Lung (tissue), 12 donors: ENCODE measurements around the gene CCDC57. TPM values are rescaled to one million over a fixed set of nuclear protein-coding genes. Genes with fewer than 3 reads are reported as not detected.

Source experiments
- ATAC-seq: fragments of 200-7000 bp; cut with Tn5 transposase; one replicate; pipeline ENCODE4 v1.9.1; 2020; ENCODE audit warnings: moderate number of reproducible peaks; ENCODE audit not compliant: insufficient read depth, low FRiP score
- DNase-seq, 3 donors: peaks; one replicate each; pipeline ENCODE4 v3.0.0-alpha.2; 2013 to 2017
- H3K27ac ChIP-seq, 2 donors: one replicate each; pipeline ENCODE4 v1.5.1; 2013; ENCODE audit warnings: mild to moderate bottlenecking in 2 of 2, moderate library complexity in 2 of 2, control low read depth in 1 of 2, inconsistent platforms in 1 of 2, low read depth in 1 of 2, low read length in 1 of 2
- H3K27me3 ChIP-seq, 3 donors: one replicate each; pipeline ENCODE4 v1.5.1; 2013; ENCODE audit warnings: low read length in 2 of 3; ENCODE audit not compliant: control insufficient read depth in 3 of 3, insufficient read depth in 3 of 3
- H3K36me3 ChIP-seq, 4 donors: one replicate each; pipeline ENCODE4 v1.5.1; 2013; ENCODE audit warnings: low read length in 4 of 4, mild to moderate bottlenecking in 1 of 4, moderate library complexity in 1 of 4; ENCODE audit not compliant: control insufficient read depth in 4 of 4, insufficient read depth in 4 of 4
- H3K4me1 ChIP-seq, 5 donors: one replicate each; pipeline ENCODE4 v1.5.1; 2013; ENCODE audit warnings: low read length in 5 of 5, mild to moderate bottlenecking in 2 of 5, moderate library complexity in 1 of 5; ENCODE audit not compliant: control insufficient read depth in 5 of 5, insufficient read depth in 5 of 5
- H3K4me3 ChIP-seq: one replicate; pipeline ENCODE4 v1.5.1; 2013; ENCODE audit warnings: mild to moderate bottlenecking, control low read depth, moderate library complexity
- H3K9ac ChIP-seq, 2 donors: one replicate each; pipeline ENCODE4 v1.5.1; 2013; ENCODE audit warnings: low read length in 2 of 2, control low read depth in 1 of 2; ENCODE audit not compliant: insufficient read depth in 1 of 2
- H3K9me3 ChIP-seq, 4 donors: one replicate each; pipeline ENCODE4 v1.5.1; 2013; ENCODE audit warnings: low read length in 3 of 4, mild to moderate bottlenecking in 1 of 4, moderate library complexity in 1 of 4; ENCODE audit not compliant: control insufficient read depth in 4 of 4, insufficient read depth in 3 of 4
- CTCF ChIP-seq: IDR thresholded peaks from 2 replicates; pipeline ENCODE4 v1.5.1; 2012; ENCODE audit warnings: mild to moderate bottlenecking; ENCODE audit errors: control extremely low read depth, extremely low read depth
- WGBS, 2 donors: extraction: QIAGEN DNeasy Blood & Tissue Kit; methylation state at CpG; one replicate each; pipeline ENCODE4 v1.1.7; 2013; 5-methylcytosine and 5-hydroxymethylcytosine counted together
- polyA plus RNA-seq, 2 donors: library from polyadenylated mRNA; stranded (reverse); fragments of 200-250 nt; gene quantifications; one replicate each; pipeline ENCODE4 v1.2.1, GENCODE V29; 2013
- total RNA-seq, 2 donors: library from RNA; depleted of rRNA in 1 of 2; stranded (reverse); fragments of >200 nt in 1 of 2; gene quantifications; one replicate each; pipeline ENCODE4 v1.2.1, GENCODE V29; 2014 to 2021
- donor health status: control.
- donor health status: control.
- donor health status: Bipolar disorder and iron deficiency.
- donor health status: healthy.
- donor health status: DM: yes; HTN: yes; CAD: no.

The CCDC57 gene
- total and polyA plus RNA-seq, 4 donors: 33.2 to 128 (median 74.9) TPM

GRCh38 chr17:82161216-82161615 lies 51.4 kb downstream of the CCDC57 start:
- DNase-seq: no peak
- no peak overlapping the region for H3K27ac ChIP-seq
- WGBS, 2 donors: 86 to 88% methylated on average over 8 of the region's 8 CpGs
- peaks cover 9 to 23% (median 21%) of the 10 kb centered on the region in 4 donors for H3K36me3 ChIP-seq
- H3K9ac ChIP-seq: no peak overlapping the region
- ATAC-seq: no peak
- no peaks in the 10 kb centered on the region for H3K27me3 ChIP-seq
- H3K4me3 ChIP-seq: no peak overlapping the region
- no peak for TF ChIP-seq CTCF
- H3K4me1 ChIP-seq: no peaks in the 10 kb centered on the region
- no peaks in the 10 kb centered on the region for H3K9me3 ChIP-seq

GRCh38 chr17:82160075-82160474 lies 52.6 kb downstream of the CCDC57 start:
- Histone ChIP-seq H3K4me1 (no peaks in the 10 kb centered on the region), H3K4me3 (no peak overlapping the region), H3K9ac (no peak overlapping the region), H3K36me3 (peaks cover 9 to 23% (median 19%) of the 10 kb centered on the region in 4 donors), H3K9me3 (no peaks in the 10 kb centered on the region), H3K27ac (no peak overlapping the region), H3K27me3 (no peaks in the 10 kb centered on the region)
- no peak for TF ChIP-seq CTCF
- ATAC-seq: no peak
- no peak for DNase-seq
- WGBS, 2 donors: 76 to 84% methylated on average over 5 of the region's 5 CpGs

GRCh38 chr17:82158825-82159224 lies 53.8 kb downstream of the CCDC57 start:
- H3K27me3 ChIP-seq: no peaks in the 10 kb centered on the region
- no peak for TF ChIP-seq CTCF
- H3K9me3 ChIP-seq: no peaks in the 10 kb centered on the region
- ATAC-seq: no peak
- no peak overlapping the region for H3K9ac ChIP-seq
- 90 to 92% methylated on average over 10 of the region's 10 CpGs for WGBS, 2 donors
- peaks cover 9 to 28% (median 20%) of the 10 kb centered on the region in 4 donors for H3K36me3 ChIP-seq
- no peak for DNase-seq
- no peaks in the 10 kb centered on the region for H3K4me1 ChIP-seq
- no peak overlapping the region for H3K4me3 ChIP-seq
- no peak overlapping the region for H3K27ac ChIP-seq
